SW480 (cell line): ENCODE measurements around the gene GATAD2A.
A peak's percentile ranks its signal among the peaks of the same experiment; 100 is the strongest.
"Not testable (repeated sequence)": the region's sequence is repeated elsewhere in the genome, so short reads cannot be mapped to it uniquely, and the experiment has no call there.

Source experiments
- DNase-seq: peaks from one replicate; pipeline ENCODE4 v3.0.0-alpha.2; 2016; ENCODE audit warnings: low spot score

Gene GATAD2A

DNA sequence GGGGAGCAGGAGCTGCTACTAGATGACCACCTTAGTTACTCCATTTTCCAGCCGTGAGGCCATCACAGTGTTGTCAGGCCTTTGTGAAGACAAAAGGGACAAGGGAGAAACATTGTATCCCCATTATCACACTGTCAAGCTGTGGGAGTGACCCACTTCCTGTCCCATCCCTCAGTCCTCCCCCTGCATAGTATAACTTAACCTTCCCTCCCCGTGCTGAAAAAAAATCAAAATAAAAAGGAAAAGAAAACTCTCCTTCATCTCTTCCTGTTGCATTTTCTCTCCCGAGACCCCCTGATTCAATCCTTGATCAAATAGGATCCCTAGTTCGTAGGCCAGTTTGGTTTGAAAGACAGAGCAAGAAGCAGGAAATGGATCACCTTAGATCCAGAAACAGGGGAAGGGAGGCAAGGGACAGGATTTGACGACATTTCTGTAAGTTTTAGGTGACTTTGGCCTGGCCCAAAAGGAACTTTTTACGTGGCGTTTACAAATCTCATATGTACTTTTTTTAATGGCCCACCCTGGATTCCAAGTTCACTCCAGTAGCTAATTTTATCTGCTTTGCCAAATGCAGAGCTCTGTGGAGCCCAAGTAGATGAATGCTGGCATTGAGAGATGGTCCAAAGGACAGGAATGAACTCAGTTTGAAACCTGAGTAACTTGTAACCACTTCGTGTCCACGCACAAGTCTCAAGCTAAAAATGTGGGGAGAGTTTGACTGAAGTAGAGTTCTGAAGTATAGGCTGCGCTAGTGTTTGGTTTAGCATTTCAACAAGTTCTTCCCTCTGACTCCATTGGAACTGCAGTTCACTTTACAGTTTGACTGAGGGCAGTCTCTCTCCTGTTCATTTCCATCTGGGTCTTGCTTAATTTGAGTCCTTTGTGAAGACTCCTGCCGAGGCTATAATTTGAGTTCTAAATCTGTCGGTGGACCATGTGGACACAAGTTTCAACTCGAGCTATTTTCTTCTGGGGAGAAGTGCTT lies 16.6 kb upstream of the GATAD2A start:
- DNase-seq, result no peak

DNA sequence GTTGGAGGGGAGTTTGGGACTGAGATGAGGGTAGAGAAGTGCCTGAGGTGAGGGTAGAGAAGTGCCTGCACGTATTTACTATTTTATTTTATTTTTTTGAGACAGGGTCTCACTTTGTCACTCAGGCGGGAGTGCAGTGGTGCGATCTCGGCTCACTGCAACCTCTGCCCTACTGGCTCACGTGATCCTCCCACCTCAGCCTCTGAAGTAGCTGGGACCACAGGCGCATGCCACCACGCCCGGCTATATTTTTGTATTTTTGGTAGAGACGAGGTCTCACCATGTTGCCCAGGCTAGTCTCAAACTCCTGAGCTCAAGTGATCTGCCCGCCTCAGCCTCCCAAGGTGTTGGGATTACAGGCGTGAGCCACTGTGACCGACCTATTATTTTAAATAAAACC lies 15.8 kb upstream of the GATAD2A start:
- not testable (repeated sequence) for DNase-seq

DNA sequence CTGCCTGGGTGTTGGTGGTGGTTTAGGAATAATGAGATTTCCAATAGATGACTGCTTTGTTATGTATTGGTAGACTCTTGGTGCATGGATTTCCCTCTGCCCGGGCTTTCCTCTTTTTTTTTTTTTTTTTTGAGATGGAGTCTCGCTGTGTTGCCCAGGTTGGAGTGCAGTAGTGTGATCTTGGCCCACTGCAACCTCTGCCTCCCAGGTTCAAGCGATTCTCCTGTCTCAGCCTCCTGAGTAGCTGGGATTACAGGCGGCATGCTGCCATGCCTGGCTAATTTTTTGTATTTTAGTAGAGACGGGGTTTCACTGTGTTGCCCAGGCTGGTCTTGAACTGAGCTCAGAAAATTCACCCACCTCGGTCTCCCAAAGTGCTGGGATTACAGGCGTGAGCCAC lies 11.1 kb upstream of the GATAD2A start:
- DNase-seq, result not testable (repeated sequence)

DNA sequence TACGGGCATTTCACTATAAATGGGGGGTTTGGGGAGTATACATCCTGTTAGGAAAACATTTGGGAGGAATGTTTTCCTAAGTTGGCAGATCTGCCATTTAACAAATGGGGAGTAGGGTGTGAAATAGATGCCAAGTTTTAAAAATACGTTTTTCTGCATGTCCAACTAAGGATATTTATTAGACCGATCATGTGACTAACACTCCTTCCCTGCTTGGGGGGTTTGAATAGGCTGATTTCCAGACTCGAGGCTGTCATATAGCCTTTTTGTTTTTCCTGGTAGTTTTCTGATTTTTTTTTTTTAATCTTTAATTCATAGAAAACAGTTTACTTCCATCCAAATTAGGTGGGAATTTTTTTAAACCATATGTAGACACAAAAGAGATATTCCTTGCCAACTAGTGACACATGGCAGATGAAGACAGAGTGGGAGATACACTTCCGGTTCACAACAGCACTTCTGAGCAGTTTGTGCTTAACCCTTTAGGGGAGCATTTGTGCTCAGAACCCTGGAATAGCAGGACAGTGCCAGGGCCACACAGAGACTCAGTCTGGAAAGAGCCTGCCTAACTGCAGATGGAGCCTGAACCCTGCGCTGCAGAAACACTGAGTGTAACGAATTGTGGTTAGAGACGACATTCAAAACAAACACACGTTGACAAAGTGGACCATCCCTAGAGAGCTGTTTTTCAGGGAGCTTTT lies 5.6 kb upstream of the GATAD2A start:
- DNase-seq, result no peak

DNA sequence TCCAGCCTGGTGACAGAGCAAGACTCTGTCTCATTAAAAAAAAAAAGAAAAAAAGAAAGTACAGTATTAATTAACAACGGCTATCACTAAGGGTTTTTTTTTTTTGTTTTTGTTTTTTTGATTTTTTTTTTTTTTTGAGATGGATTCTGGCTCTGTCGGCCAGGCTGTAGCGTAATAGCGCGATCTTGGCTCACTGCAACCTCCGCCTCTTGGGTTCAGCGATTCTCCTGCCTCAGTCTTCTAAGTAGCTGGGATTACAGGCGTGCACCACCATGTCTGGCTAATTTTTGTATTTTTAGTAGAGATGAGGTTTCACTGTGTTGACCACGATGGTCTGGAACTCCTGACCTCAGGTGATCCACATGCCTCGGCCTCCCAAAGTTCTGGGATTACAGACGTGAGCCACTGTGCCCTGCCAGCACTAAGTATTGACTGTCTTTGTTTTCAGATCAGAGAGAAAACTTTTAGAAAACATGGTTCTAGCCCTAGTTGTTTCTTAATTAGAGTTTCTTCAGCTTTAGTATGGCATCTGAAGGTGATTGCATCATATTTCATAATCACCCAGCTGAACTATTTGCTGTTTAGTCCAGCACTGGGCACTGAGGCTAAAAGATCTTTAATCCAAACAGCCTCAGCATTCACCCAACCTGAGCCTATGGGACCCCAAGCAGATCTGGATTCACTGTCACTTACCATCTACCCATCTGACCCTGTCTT lies 2.7 kb upstream of the GATAD2A start:
- DNase-seq, result no peak

DNA sequence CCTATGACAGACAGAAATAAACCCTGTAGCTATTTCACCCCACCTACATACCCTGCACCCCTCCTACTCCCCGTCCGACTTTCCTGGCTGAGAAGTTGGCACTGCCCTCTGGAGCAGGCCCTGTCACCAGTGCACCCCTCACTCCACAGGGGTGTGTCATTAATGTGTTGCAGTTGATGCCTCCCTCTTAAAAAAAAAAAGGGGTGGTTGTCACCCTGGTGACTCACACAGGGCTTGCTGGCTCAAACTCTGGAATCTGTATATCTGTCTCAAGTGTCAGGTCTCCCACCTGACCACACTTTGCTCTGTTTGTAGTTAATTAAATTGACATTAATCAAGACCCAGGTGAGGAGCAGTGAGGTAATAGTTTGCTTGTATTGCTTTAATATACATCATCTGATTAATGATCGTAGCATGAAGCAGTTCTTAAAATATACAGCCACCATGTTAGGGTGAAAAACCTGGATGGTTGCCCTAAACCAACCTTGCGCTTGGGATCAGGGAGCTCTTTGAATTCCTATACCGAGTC lies 2.0 kb upstream of the GATAD2A start:
- DNase-seq, result peak; percentile 84

DNA sequence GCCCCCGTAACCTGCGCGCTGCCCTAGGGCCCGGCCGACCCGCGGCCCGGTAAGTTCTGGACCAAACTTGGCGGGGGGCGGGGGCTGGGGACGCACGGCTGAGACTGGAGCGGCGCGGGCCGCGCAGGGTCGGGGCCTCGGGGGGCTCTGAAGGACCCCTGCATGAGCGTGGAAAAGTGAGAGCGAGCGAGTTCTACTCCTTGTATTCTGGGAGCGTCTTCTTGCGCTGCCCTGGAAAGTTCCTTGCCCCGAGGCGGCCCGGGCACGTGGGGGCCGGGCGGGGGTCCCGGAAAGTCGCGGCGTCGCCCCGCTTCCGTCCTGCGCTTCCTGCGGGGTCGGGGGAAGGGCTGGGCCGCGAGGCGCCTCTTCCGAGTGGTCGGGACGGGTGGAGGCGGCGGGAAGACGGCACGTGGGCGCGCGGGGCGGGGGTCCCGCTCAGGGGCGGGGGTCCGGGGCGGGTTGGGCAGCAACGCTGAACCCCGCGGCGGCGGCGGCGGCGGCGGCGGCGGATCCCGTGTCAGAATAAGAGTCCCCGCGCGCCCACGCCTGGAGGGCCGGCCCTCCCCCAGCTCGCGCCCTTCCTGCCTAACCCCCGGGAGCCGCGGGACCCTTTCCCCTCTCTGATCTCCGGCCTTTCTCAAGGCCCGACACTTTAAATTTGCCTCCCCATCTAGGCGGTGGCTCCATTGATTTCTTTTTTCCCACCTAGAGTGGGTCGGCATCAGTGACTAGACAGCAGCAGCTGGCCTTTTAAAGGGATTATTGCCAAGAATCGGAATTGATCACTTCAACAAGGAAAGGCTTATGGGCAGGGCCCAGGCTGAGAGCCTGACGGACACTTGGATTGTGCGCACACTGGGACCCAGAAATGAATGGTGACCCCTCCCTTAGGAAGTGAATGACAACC lies 749 bp downstream of the GATAD2A start:
- peak; percentile 28 for DNase-seq

DNA sequence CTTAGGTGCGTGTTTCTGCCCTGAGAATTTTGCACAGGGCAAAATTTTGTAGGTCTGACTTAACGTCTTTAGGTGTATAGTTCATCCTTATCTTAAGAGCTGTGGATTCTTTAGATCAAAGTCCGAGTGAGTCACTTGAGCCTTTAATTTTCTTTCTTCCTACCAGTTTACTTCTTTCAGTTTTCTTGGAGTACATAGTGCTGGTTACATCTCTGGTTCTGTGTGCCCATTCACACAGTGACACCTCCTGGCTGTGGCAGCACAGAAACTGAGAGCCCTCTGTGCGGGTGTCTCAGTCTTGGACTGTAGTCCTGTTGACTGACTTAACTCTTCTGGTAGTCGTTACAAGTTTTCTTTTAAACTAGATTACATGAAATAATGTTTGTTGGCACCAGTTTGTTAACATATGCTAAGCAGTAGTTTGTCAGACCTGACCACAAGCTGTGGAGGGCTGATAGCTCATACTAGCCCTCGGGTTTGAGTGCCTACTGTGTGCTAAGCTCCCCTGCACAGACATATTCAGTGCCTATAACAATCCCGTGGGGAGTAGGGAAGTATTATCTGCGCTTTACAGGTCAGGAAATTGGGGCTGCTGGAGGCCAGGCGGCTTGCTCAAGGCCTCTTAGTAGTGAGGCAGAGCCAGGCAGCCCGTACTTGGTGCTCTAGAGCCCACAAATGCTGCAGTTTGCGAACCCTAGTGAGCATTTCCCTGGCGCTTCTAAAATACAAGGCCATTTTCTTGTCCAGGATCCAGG lies 1.6 kb downstream of the GATAD2A start:
- DNase-seq, result peak; percentile 51

DNA sequence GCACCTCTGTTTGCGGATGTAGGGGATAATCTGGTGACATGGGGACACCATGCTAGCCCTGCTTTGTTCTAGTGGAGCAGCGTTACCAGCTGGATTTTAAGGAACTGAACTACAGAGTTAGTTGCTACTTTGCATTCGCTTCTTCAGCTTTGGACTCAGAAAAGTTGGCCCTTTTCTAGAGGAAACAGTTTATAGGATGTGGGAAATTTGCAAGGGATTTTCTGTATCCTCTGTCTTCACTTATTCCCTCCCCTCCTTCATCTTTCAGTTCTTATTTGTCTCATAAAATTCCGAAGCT lies 2.1 kb downstream of the GATAD2A start:
- DNase-seq, result no peak

DNA sequence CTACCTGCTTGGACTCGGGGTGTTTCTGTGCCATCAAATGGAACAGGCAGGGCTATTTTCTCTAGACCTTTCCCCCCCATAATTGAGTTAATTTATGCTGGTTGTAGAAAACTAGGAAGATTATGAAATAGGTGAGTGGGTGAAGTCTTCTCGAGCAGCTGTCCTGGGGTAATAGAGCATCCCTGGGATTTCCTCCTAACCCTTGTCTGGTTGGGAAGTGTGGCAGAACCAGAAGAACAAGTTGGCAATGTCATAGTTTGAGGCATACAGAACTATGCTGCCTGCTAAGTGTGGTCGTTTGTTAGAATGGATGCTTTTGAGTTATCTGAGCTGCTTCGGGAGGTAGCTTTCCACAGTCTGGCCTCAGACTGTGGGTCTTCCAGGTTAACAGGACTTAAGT lies 3.7 kb downstream of the GATAD2A start:
- DNase-seq, result no peak

DNA sequence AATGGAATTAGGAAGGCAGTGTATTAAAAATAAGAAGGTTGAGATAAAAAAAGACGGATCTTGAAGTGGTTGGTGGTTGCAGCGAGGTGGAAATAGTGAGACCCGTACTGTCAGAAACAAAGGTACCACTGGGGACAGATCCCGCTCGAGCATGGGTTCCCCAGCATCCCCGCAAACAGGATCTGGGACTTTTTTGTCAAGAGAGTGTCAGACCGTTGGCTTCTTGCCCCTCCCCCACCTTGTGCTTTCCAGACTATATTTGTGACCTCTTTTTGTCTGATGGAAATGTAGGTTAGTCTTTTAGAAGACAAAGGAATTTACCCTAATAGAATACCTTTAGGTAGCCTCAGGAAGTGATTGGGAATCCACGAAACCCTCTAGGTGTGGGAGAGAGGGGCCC lies 4.2 kb downstream of the GATAD2A start:
- no peak for DNase-seq

DNA sequence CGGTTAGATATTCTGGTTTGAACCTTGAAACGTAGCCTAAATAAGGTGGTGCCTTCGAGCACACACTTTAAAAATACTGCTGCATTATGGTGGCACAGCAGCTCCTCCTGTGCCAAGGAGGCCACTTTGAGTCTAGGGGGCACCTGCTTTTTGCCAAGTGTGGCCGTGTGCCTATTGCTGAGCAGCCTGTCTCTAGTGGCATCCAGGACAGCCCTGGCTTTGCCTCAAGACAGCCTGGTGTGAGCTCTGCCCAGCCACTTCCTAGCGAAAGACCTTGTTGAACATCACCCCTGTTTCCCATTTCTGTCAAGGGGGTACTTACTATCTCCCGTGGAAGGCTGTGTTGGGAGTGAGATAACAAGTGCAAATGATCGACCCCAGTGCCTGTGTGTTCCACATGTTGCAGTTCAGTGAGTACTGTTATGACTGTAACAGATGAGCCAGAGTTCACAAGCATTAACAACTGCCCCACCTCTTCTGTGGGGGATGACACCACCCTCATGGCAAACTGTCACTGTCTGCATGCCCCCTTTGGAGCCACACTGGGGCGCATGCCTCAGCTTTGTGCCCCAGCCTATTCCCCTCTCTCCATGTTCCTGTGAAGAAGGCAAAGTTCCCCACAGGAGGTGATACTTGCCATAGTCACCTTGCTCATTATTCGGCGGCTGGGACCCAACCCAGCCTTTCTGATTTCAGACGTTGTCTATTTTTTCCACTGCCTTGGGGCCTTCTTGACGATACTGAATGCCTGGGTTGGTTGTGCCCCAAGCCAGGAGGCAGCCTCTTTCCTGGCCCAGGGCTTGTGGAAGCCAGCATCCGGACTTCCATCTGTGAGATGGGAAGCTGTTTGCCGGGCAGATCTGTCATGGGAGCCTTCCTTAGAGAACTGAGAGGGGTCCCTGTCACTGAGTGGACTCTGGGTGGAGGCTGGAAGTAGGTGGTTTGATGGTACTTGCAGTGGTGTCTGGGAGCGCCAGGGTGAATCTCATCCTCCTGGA lies 5.4 kb downstream of the GATAD2A start:
- DNase-seq, result no peak

DNA sequence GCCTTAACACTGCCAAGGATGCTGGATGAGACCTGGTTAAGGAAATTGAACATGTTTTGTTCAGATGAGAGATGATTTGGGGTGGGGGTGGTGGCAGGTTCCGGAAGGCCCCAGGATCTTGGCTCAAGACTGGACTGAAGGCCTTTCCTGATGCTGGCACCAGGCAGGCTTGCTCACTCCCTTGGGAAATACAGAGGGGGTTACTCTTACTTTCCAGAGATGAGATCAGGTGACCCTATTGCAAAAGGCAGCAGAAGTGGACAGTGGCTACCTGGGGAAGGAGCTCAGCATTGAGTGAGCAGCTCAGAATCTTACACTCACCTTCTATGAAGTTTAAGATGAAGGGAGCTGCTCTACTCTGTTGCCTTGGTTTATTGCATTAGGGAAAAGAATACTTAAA lies 10.8 kb downstream of the GATAD2A start:
- DNase-seq, result no peak

DNA sequence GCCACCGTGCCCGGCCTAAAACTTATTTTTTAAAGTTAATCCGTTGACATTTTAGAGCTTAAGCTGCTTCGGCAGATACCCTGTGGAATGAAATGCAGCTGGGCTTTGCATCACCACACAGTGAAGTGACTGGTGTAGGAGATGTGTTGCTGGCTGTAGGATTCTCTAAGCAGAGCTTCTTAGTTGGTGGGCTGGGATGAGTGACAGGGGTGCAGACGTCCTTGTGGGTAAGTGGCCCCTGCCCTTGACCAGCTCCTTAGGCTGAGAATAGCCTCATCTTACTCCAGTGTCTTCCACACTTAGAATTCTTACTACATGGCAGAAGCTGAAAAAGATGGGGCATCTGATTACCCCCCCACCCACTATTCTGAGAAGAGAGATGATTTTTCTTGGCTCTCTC lies 11.6 kb downstream of the GATAD2A start:
- DNase-seq, result no peak

DNA sequence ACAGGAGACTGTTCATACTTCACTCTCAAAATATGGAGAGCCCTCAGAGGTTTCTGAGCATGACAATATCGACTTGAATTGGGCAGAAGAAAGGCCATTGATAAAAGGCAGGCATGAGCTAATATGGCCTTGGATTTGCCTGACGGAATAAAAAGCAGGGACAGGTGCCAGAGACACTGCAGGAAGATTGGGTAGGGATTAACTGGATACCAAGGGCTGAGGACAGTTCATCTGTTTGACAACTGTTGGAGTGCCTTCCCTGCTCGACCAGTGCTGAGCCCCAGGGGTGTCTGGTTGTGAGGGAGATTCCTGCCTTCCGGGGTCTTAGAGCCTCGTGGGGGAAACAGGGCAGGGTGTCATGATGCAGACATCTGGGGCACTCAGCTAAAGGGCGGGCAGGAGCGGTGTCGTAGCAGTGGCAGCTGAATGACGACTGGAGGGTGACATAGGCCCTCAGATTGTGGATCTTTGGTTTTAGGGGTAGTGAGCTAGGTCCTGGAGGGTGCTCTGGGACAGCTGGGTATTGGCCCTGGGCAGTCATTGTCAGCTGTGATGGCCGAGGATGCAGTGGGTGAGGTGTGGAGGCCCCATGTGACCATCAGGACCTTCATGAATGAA lies 12.3 kb downstream of the GATAD2A start:
- DNase-seq, result no peak

DNA sequence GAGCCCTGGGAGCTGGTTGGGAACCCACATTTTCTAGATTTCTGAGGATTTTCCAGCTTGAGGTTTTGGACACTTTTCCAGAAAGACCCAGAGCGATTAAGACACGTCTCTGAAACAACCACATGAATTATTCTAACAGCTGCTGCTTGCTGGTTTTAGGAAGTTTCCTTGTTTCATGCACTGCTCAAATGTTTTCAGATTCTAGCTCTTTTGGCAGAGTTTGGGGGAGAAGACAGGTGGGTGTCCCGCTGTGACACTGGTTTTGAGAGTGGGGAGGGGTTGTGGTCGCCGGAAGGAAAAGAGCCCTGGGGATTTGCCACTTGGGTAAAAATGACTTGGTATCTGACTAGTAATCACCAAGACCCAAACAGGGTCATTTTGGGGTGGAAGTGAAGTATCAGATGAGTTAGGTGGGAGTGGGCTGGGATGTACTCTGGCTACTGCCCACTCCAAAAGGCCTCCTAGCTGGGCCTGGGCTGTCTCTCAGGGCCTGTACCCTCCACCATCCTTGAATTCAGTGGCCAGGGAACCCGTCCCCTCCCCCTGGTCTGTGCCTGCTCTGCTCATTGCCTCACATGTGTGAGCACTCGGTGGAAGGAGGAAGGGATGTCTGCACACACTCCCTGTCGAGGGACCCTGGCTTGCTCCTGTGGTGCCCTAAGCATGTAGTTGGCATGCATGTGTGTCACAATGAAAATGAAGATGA lies 13.2 kb downstream of the GATAD2A start:
- no peak for DNase-seq

DNA sequence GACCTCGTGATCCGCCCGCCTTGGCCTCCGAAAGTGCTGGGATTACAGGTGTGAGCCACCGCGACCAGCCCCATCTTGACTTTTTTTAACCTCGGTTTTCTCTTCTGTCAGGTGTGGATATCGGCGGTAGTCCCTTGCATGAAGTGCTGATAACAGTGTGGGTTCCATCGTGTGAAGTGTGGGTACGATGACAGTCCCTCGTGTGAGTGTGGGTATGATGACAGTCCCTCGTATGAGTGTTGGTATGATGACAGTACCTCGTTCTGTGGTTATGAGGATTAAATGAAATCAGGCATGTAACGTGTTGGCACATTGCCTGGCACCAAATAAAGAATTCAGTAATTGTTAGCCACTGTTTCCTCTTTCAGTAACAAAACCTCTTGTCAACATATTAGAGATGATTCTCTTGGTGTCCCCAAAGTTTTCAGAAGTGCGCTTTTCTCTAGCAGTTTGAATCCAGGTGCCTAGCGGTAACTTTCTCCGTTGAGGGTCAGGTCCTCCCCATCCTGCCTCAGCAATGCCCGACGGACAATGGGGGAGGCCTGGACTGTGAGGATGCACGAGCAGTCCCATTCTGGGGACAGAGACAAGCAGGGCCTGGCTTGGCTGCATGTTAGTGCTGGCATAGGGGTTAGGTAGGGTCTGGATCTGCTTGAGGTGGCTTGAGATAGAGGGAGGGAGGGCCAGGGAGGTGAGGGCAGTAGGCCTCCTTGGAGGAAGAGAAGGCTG lies 15.3 kb downstream of the GATAD2A start:
- no peak for DNase-seq

DNA sequence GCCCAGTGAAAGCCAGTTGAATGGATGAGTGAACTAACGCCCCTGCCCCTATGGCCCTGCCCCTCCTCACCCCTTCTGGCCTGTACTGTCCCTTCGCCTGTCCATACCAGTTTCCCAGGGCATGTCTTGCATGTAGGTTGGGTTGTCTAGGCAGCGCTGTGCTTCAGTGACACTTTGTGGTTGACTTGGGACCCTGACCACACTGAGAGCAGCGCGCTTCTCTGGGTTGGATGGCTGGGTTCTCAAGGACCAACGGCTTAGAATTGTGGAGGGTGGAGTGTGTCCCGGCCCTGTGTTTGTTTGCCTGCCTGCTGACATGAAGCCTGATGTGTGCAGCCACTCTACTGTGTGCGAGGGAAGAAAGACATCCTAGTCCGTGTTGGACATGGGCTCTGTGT lies 15.8 kb downstream of the GATAD2A start:
- no peak for DNase-seq
